ENCODE data around the gene OR13C2.

- TF ChIP-seq EZH2 (IDR thresholded peaks at IDR 0.05; ENCODE audit: borderline replicate concordance, low read length) (no peak), CTCF (IDR thresholded peaks at IDR 0.05; ENCODE audit: low read length) (no peak)
These were observed 48.4 kb downstream of the OR13C2 start for GRCh38 chr9:104556830-104557634.

Data from OCI-LY1 (cell line).